Gastrocnemius medialis (tissue), 4 donors: Measurements from ENCODE around the gene NANOG. TPM values are rescaled to one million over a fixed set of nuclear protein-coding genes. Genes with fewer than 3 reads are reported as not detected.
A peak's percentile ranks its signal among the peaks of the same experiment; 100 is the strongest.
"Not testable (repeated sequence)": the region's sequence is repeated elsewhere in the genome, so short reads cannot be mapped to it uniquely, and the experiment has no call there.

Experiments
- ATAC-seq, 2 donors: fragments of 150-250 bp; one replicate each; pipeline ENCODE4 v1.9.1; 2016
- DNase-seq, 2 donors: peaks; one replicate each; pipeline ENCODE4 v3.0.0-alpha.2; 2019
- H3K27ac ChIP-seq, 4 donors: fragments of 200-600 bp; sonication (generic); 1 replicate in 1 of 4; 2 replicates in 3 of 4; pipeline ENCODE4 v1.5.1; 2016 to 2018; ENCODE audit warnings: mild to moderate bottlenecking in 2 of 4, moderate library complexity in 1 of 4
- H3K27me3 ChIP-seq, 3 donors: fragments of 200-600 bp; sonication (generic) in 2 of 3; 1 replicate in 1 of 3; 2 replicates in 2 of 3; pipeline versions ENCODE4 v1.5.1 to v1.6.0; 2016 to 2019; ENCODE audit warnings: mild to moderate bottlenecking in 1 of 3, moderate library complexity in 1 of 3
- H3K36me3 ChIP-seq, 2 donors: fragments of 200-600 bp; sonication (generic) in 1 of 2; one replicate each; pipeline ENCODE4 v1.5.1; 2017 to 2018
- H3K4me1 ChIP-seq, 2 donors: fragments of 200-600 bp; sonication (generic) in 1 of 2; one replicate each; pipeline ENCODE4 v1.5.1; 2016 to 2017; ENCODE audit warnings: mild to moderate bottlenecking in 2 of 2
- H3K4me3 ChIP-seq, 4 donors: fragments of 200-600 bp; sonication (generic) in 3 of 4; 1 replicate in 1 of 4; 2 replicates in 3 of 4; pipeline ENCODE4 v1.5.1; 2016 to 2019; ENCODE audit warnings: mild to moderate bottlenecking in 2 of 4
- H3K9me3 ChIP-seq, 3 donors: fragments of 200-600 bp; sonication (generic) in 2 of 3; 1 replicate in 1 of 3; 2 replicates in 2 of 3; pipeline ENCODE4 v1.5.1; 2016 to 2019
- POLR2A ChIP-seq, 2 donors: fragments of 450-650 bp; IDR thresholded peaks; one replicate each; pipeline ENCODE4 v1.6.1; 2017; ENCODE audit warnings: antibody characterized with exemption in 2 of 2, mild to moderate bottlenecking in 2 of 2, moderate library complexity in 2 of 2
- in situ Hi-C, 4 donors: fragments of 200-750 bp; cut with MboI; loops; one replicate each; pipeline versions ENCODE4 v1.15.0 to v1.8.0; 2017; ENCODE audit warnings: low sequenced_read_pairs in 4 of 4
- intact Hi-C: fragments of 100-400 bp; cut with DNase I; formaldehyde crosslinking; loops from one replicate; pipeline ENCODE4 v1.15.1; 2023; ENCODE audit warnings: low total_unique reads
- total RNA-seq, 4 donors: library from RNA; depleted of rRNA; stranded (reverse); fragments of >200 nt; gene quantifications; one replicate each; pipeline versions ENCODE4 v1.1.0 to v1.2.3, GENCODE V29; 2016
- TF ChIP-seq, protein P1 (sequence below), 5 experiments: fragments of 450-650 bp in 3 of 5; fragments of 200-600 bp in 2 of 5; sonication (generic) in 2 of 5; IDR thresholded peaks in 4 of 5; conservative IDR thresholded peaks in 1 of 5; 1 replicate in 4 of 5; 2 replicates in 1 of 5; pipeline ENCODE4 v1.5.1; 2016 to 2019; ENCODE audit warnings: antibody characterized with exemption in 5 of 5, mild to moderate bottlenecking in 3 of 5, moderate library complexity in 3 of 5

NANOG gene
- total RNA-seq, 4 donors from 2014 or later = 0.10 TPM; not detected in 3

DNA sequence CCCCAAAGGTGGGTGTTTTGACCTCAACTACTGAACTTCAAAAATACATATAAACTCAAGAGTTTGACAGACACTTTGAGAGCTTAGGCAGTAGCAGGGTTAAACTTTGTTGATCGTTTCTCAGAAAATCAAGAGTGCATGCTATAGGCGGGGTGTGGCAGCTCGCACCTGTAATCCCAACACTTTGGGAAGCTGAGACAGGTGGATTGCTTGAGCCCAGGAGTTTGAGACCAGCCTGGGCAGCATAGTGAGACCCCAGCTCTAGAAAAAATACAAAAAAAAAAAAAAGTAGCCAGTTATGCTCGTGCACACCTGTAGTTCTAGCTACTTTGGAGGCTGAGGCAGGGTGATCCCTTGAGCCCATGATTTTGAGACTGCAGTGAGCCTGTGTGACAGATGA is 12.3 kb downstream of the NANOG start:
- in situ Hi-C loops (loop anchor here in 2 of 4 donors (10.0 kb wide), 1 partner anchor 127 kb away; no protein-coding TSS in a partner anchor), intact Hi-C loops (no loop called here)
- Histone ChIP-seq H3K9me3 (no peaks in the 10 kb centered on the region), H3K4me3 (no peak overlapping the region), H3K27me3 (no peaks in the 10 kb centered on the region), H3K36me3 (no peaks in the 10 kb centered on the region), H3K27ac (no peak overlapping the region), H3K4me1 (no peaks in the 10 kb centered on the region)
- ATAC-seq (no peak), DNase-seq (no peak)
- TF ChIP-seq, protein P1, sequence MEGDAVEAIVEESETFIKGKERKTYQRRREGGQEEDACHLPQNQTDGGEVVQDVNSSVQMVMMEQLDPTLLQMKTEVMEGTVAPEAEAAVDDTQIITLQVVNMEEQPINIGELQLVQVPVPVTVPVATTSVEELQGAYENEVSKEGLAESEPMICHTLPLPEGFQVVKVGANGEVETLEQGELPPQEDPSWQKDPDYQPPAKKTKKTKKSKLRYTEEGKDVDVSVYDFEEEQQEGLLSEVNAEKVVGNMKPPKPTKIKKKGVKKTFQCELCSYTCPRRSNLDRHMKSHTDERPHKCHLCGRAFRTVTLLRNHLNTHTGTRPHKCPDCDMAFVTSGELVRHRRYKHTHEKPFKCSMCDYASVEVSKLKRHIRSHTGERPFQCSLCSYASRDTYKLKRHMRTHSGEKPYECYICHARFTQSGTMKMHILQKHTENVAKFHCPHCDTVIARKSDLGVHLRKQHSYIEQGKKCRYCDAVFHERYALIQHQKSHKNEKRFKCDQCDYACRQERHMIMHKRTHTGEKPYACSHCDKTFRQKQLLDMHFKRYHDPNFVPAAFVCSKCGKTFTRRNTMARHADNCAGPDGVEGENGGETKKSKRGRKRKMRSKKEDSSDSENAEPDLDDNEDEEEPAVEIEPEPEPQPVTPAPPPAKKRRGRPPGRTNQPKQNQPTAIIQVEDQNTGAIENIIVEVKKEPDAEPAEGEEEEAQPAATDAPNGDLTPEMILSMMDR (IDR thresholded peaks at IDR 0.05 in 4 of 5, conservative IDR thresholded peaks at IDR 0.05 in 1 of 5) = no peak
- TF ChIP-seq POLR2A (IDR thresholded peaks at IDR 0.05) = no peak

DNA sequence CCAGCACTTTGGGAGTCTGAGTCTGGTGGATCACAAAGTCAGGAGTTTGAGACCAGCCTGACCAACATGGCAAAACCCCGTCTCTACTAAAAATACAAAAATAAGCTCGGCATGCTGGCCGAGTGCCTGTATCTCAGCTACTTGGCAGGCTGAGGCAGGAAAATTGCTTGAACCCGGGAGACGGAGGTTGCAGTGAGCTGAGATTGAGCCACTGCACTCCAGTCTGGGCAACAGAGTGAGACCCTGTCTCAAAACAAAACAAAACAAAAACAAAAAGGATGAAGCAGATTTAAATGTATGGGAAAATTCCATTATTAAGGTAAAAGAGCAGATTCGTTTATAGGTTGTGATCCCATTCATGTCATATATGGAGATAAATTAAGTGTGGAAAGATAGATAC is 17.1 kb downstream of the NANOG start:
- H3K9me3 ChIP-seq, H3K27me3 ChIP-seq, H3K4me1 ChIP-seq, intact Hi-C loops, ATAC-seq, H3K27ac ChIP-seq, DNase-seq, H3K36me3 ChIP-seq, H3K4me3 ChIP-seq: not testable (repeated sequence)
- in situ Hi-C loops = loop anchor here in 2 of 4 donors (10.0 kb wide), 1 partner anchor 132 kb away; no protein-coding TSS in a partner anchor

GRCh38 chr12:7806863-7807487 is 17.8 kb downstream of the NANOG start:
- H3K9me3 ChIP-seq = no peaks in the 10 kb centered on the region
- no peak for ATAC-seq
- no peak for TF ChIP-seq POLR2A (IDR thresholded peaks at IDR 0.05)
- TF ChIP-seq, protein P1 (IDR thresholded peaks at IDR 0.05 in 4 of 5, conservative IDR thresholded peaks at IDR 0.05 in 1 of 5) = peak in 3 of 5 experiments; percentile 22 to 64 (median 49)
- H3K27ac ChIP-seq = no peak overlapping the region
- no peaks in the 10 kb centered on the region for H3K36me3 ChIP-seq
- no peaks in the 10 kb centered on the region for H3K4me1 ChIP-seq
- in situ Hi-C loops = loop anchor here in 2 of 4 donors (10.0 kb wide), 1 partner anchor 132 kb away; no protein-coding TSS in a partner anchor
- no peaks in the 10 kb centered on the region for H3K27me3 ChIP-seq
- intact Hi-C loops = no loop called here
- no peak for DNase-seq
- no peak overlapping the region for H3K4me3 ChIP-seq

DNA sequence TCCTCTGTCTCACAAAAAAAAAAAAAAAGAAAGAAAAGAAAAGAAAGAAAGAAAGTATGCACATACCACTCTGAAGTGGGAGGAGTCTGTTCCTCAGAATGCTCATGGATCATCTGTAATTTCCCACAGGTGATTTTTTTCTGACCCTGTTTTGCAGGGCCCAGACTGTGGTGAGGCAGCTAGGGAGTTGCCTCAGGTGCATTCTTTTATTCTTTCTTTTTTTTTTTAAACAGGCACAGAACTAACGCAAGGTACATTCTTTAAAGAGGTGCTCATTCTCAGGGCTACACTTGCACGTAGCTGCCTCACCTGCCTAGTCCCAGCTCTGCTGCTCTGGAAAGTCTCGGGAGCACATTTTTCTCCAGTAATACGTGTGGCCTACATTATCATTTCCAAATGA is 36.6 kb downstream of the NANOG start:
- H3K27me3 ChIP-seq, H3K4me3 ChIP-seq, DNase-seq, H3K36me3 ChIP-seq, H3K4me1 ChIP-seq, in situ Hi-C loops, intact Hi-C loops, ATAC-seq, H3K9me3 ChIP-seq, H3K27ac ChIP-seq: not testable (repeated sequence)

GRCh38 chr12:7829737-7830136 is 40.5 kb downstream of the NANOG start:
- ATAC-seq, DNase-seq, in situ Hi-C loops, H3K4me3 ChIP-seq, H3K4me1 ChIP-seq, H3K27ac ChIP-seq, H3K36me3 ChIP-seq, H3K27me3 ChIP-seq, intact Hi-C loops, H3K9me3 ChIP-seq: not testable (repeated sequence)

- in situ Hi-C loops = no loop called here
- ATAC-seq (no peak), DNase-seq (no peak)
- intact Hi-C loops = no loop called here
- no peak overlapping the region for H3K4me3 ChIP-seq
- H3K36me3 ChIP-seq = no peaks in the 10 kb centered on the region
- TF ChIP-seq POLR2A (IDR thresholded peaks at IDR 0.05) = no peak
- TF ChIP-seq, protein P1 (IDR thresholded peaks at IDR 0.05 in 4 of 5, conservative IDR thresholded peaks at IDR 0.05 in 1 of 5) = peak in 1 of 5 experiments; percentile 23
- H3K4me1 ChIP-seq = no peaks in the 10 kb centered on the region
- H3K27ac ChIP-seq = no peak overlapping the region
- no peaks in the 10 kb centered on the region for H3K9me3 ChIP-seq
- H3K27me3 ChIP-seq = no peaks in the 10 kb centered on the region
Measured at GRCh38 chr12:7832059-7832696, 43.0 kb downstream of the NANOG start.

- intact Hi-C loops, H3K36me3 ChIP-seq, H3K4me3 ChIP-seq, H3K27me3 ChIP-seq, H3K4me1 ChIP-seq, in situ Hi-C loops, ATAC-seq, DNase-seq, H3K9me3 ChIP-seq, H3K27ac ChIP-seq: not testable (repeated sequence)
Measured at GRCh38 chr12:7833201-7833600, 44.0 kb downstream of the NANOG start.
